Cardiac muscle cell (in vitro differentiated cells and primary cell): Measurements from ENCODE around the gene PLXNB1. TPM values are rescaled to one million over a fixed set of nuclear protein-coding genes. Genes with fewer than 3 reads are reported as not detected.
A peak's percentile ranks its signal among the peaks of the same experiment; 100 is the strongest.

Experiments used
- DNase-seq, 2 donors: peaks; one replicate each; pipeline versions ENCODE4 v3.0.0 to v3.0.0-alpha.2; 2010 to 2017; ENCODE audit warnings: low read depth in 1 of 2, low spot score in 1 of 2
- H3K27ac ChIP-seq: fragments of 200-600 bp; sonication (generic); 2 replicates; pipeline ENCODE4 v1.5.1; 2016
- H3K27me3 ChIP-seq: fragments of 200-600 bp; sonication (generic); 2 replicates; pipeline ENCODE4 v1.6.0; 2016; ENCODE audit warnings: control low read depth
- H3K36me3 ChIP-seq: fragments of 200-600 bp; sonication (generic); 2 replicates; pipeline ENCODE4 v1.5.1; 2016; ENCODE audit warnings: control low read depth
- H3K4me1 ChIP-seq: fragments of 200-600 bp; sonication (generic); 2 replicates; pipeline ENCODE4 v1.8.1; 2017; ENCODE audit warnings: low read depth, mild to moderate bottlenecking, mixed run types
- H3K4me3 ChIP-seq: fragments of 200-600 bp; sonication (generic); 2 replicates; pipeline ENCODE4 v1.5.1; 2016; ENCODE audit warnings: mild to moderate bottlenecking
- H3K9me3 ChIP-seq: fragments of 200-600 bp; sonication (generic); 2 replicates; pipeline ENCODE4 v1.5.1; 2017; ENCODE audit warnings: low read depth, mild to moderate bottlenecking, control low read depth
- CTCF ChIP-seq: IDR thresholded peaks from 2 replicates; pipeline ENCODE4 v1.5.1; 2012; ENCODE audit warnings: low read depth, mild to moderate bottlenecking, low read length
- polyA plus RNA-seq: library from polyadenylated mRNA; unstranded; fragments of >200 nt; fragmentation: Nextera tagmentation; extraction: Ambion mirVana; gene quantifications from 2 replicates; pipeline ENCODE4 v1.2.1, GENCODE V29; 2016
- total RNA-seq: library from RNA; depleted of rRNA; stranded (reverse); fragments of >200 nt; gene quantifications from 2 replicates; pipeline ENCODE4 v1.2.3, GENCODE V29; 2016

PLXNB1 gene
- total and polyA plus RNA-seq, 2 experiments from 2014 or later, result 23.9 to 47.1 TPM

- Histone ChIP-seq H3K27me3 (no peaks in the 10 kb centered on the region), H3K4me3 (peak within 1 kb of the TSS; percentile 91), H3K9me3 (no peaks in the 10 kb centered on the region), H3K27ac (peak within 1 kb of the TSS; percentile 89), H3K4me1 (peaks cover 6% of the 10 kb centered on the region), H3K36me3 (peaks cover 3% of the 10 kb centered on the region)
- peak; percentile 90 to 95 for DNase-seq
- no peak for TF ChIP-seq CTCF
Observed at GRCh38 chr3:48446425-48447193, 16.7 kb upstream of the PLXNB1 start, which contains the start of gene ATRIP. ATRIP (plus strand) TSS chr3:48446737; CDS start chr3:48446846, 109 bp downstream.

- no peak for DNase-seq
Observed at GRCh38 chr3:48446043-48446424, 16.1 kb upstream of the PLXNB1 start.

GRCh38 chr3:48445277-48445882 lies 15.5 kb upstream of the PLXNB1 start:
- no peak for TF ChIP-seq CTCF
- Histone ChIP-seq H3K27me3 (no peaks in the 10 kb centered on the region), H3K9me3 (no peaks in the 10 kb centered on the region), H3K27ac (no peak overlapping the region), H3K4me1 (peaks cover 15% of the 10 kb centered on the region), H3K4me3 (no peak overlapping the region), H3K36me3 (peaks cover 3% of the 10 kb centered on the region)
- no peak for DNase-seq

More at GRCh38 chr3:48446043-48446424, 16.1 kb upstream of the PLXNB1 start:
- no peak for TF ChIP-seq CTCF
- H3K4me1 ChIP-seq, result peaks cover 12% of the 10 kb centered on the region
- peaks cover 3% of the 10 kb centered on the region for H3K36me3 ChIP-seq
- no peaks in the 10 kb centered on the region for H3K9me3 ChIP-seq
- peak overlapping the region; percentile 91 for H3K4me3 ChIP-seq
- H3K27me3 ChIP-seq, result no peaks in the 10 kb centered on the region
- peak overlapping the region; percentile 89 for H3K27ac ChIP-seq

GRCh38 chr3:48441940-48442339 lies 12.1 kb upstream of the PLXNB1 start:
- no peak overlapping the region for H3K4me3 ChIP-seq

GRCh38 chr3:48440590-48440958 lies 10.7 kb upstream of the PLXNB1 start:
- H3K9me3 ChIP-seq, result no peaks in the 10 kb centered on the region
- peak; percentile 36 to 41 for DNase-seq
- peaks cover 9% of the 10 kb centered on the region for H3K4me1 ChIP-seq
- no peak for TF ChIP-seq CTCF
- H3K36me3 ChIP-seq, result peaks cover 3% of the 10 kb centered on the region
- H3K27ac ChIP-seq, result peak overlapping the region; percentile 84
- no peaks in the 10 kb centered on the region for H3K27me3 ChIP-seq
- peak overlapping the region; percentile 73 for H3K4me3 ChIP-seq

More at GRCh38 chr3:48441940-48442339, 12.1 kb upstream of the PLXNB1 start:
- Histone ChIP-seq H3K27ac (no peak overlapping the region), H3K27me3 (no peaks in the 10 kb centered on the region), H3K36me3 (peaks cover 3% of the 10 kb centered on the region), H3K9me3 (no peaks in the 10 kb centered on the region), H3K4me1 (peaks cover 9% of the 10 kb centered on the region)
- no peak for DNase-seq
- no peak for TF ChIP-seq CTCF
